Putamen (tissue), 1 donor: Measurements from ENCODE around the gene SPOCD1.

Experiments
- DNase-seq: peaks from one replicate; pipeline ENCODE4 v3.0.0-alpha.2; 2016; ENCODE audit warnings: low spot score

SPOCD1 gene

DNA sequence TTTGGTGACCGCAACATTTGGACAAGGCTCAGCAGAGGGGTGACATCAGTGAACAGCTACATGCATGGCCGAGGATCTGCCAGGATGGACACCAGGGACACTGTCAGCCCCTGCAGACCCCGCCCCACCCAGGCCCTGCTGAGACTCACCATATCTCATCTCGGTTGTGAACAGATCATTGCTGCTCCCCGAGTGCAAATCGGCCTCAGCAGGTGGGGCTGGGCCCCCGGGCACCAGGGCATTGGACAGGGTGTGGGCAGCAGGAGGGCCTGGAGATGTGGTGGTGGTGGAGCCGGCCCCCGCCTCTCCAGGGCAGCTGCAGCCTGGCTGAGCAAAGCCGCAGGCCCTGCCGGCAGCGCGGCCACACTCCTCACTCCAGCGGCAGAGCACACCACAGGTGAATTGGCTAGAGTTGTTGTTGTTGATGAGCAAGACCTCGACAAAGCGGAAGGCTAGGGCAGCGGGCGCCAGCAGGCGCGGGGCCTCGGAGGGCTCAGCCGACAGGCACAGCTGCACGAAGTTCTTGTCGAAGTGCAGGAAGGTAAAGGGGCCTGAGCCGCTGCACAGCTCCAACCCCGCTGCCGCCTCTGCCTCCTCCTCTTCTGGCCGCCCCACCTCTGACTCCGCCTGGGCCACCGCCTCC lies 59.9 kb downstream of the SPOCD1 start:
- no peak for DNase-seq

- no peak for DNase-seq
These were observed 60.6 kb downstream of the SPOCD1 start for GRCh38 chr1:31755197-31755611.

DNA sequence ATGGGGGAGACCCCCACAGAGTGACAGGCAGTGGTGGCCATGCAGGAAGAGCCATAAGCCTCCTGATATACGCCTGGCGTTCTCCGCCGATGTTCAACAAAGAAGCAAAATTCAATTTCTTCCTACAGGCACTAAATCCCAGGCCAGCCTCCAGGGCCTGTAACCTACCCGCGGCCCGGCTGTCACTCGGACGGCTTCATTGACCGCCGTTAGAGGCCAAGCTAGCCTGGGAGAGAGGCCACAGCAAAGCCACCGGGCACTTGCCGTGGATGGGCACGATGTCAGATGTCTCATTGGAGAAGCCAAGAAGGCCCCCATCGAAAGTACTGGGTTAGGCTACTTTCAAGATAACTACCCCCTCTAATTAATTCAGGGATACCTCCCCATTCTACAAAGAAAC lies 61.4 kb downstream of the SPOCD1 start:
- DNase-seq, result no peak

DNA sequence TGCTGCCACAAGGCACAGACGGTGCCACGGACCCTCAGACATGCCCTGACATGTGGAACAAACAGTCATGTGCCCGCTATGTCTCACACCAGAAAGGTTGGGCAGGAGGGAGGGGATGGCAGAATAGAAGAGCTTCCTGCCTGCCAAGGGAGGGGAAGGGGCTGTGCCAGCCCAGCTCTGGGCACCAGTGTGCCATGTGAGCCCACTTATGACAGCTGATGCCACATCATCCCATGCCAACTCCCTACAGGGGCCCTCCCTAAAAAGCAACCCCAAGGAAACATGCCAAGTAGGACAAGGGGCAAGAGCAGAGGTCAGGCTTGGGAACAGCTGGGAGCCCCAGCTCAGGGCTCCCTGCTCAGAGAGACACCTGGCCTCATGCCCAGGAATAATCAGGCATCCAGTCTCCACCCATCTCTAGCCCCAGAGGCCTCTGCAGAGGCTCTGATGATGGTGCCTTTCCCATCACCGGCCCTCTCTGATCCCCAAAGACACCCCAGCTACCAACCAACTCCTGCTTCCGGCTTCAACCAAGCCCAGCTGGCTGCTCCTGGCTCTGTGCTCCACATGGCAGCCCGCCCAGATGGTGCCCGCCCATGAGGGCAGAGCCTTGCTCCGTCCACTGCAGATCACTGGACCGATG lies 62.0 kb downstream of the SPOCD1 start:
- peak; percentile 90 for DNase-seq

DNA sequence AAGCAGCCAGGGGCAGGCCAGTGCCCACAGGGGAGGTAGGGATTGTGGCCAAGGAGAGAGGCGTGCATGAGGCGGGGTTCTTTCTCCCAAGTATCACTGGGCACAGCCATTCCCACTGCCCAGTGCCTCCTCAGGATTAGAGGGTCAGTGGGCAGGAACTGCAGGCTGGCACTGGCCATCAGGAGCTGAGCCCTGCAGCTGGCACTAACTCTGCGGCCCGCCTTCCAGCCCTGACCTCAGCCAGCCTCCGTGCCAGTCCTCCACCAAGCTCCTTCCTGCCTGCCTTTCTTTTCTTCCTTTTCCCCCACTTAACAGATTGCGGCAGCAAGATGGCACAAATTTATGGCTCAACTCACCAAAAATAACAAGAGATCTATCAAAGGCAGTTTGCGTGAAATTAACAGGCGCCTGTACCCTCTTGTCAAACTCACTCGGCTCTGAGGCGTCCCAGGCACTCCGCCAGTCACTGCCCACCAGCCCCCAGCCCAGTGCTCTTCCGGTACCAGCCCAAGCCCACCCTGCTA lies 62.8 kb downstream of the SPOCD1 start:
- DNase-seq, result peak; percentile 70

- no peak for DNase-seq
These were observed 63.6 kb downstream of the SPOCD1 start for GRCh38 chr1:31752258-31752657.

DNA sequence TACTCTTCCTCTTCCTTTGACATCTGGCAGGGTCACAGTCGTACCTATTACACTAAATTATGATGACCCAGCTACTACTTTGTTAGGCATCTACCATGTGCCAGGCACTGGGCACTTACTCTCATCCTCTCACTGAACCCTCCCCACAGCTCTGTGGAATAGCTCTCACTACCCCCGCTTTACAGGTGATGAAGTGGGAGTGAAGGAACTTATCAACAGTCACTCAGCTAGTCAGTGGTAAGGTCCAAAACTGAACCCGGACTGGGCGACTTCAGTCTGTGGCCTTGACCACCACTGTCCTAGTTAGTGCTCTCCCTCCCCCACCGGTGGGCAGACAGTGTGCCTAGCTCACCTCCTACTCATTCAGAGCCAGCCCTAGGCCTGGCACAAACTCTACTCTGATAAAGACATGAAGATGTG lies 64.0 kb downstream of the SPOCD1 start:
- no peak for DNase-seq

GRCh38 chr1:31750858-31751510 lies 64.8 kb downstream of the SPOCD1 start:
- no peak for DNase-seq

- no peak for DNase-seq
These were observed 65.8 kb downstream of the SPOCD1 start for GRCh38 chr1:31749785-31750735.

- DNase-seq, result no peak
These were observed 67.5 kb downstream of the SPOCD1 start for GRCh38 chr1:31748365-31748764.

GRCh38 chr1:31747304-31747703 lies 68.5 kb downstream of the SPOCD1 start:
- DNase-seq, result no peak

GRCh38 chr1:31746687-31747086 lies 69.1 kb downstream of the SPOCD1 start:
- no peak for DNase-seq

GRCh38 chr1:31745946-31746670 lies 69.7 kb downstream of the SPOCD1 start:
- DNase-seq, result no peak

DNA sequence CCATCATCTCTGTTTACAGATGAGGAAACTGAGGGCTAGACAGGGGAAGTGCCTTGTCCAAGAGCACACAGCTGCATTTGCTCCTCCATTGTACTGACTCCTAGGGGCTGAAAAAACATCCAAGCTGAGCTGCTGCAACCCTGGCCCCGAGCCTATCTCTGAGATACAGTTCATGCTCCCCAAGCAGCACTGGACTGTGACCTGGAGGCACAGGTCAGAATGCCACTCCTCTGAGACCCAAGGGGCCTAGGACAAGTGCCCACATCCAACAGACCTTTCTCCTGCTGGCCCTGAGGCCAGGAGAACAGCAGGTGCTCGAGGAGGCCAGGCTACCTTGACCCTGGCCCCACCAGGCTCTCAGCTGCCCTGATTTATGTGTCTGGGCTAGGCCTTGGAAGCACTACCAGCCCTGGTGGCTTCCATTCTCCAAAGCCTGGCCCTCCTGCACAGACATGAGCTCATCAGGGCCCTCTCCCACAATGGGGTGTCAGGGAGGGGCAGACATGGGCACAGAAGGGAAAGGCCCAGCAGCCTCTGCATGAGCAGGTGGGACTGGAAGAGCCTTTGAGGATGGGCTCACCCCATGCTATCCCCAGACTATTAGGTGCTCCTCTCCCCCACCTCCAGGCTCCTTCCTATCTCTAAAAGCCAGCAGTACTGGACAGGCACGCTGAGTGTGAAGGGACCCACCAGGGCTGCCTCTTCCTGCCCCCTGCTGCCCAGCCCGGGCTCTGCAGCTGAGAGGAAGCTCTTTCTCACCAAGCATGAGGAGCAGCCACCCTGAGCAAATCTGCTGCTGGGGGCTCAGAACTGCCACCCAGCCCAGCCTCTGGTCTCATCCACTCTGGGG lies 70.5 kb downstream of the SPOCD1 start:
- no peak for DNase-seq

DNA sequence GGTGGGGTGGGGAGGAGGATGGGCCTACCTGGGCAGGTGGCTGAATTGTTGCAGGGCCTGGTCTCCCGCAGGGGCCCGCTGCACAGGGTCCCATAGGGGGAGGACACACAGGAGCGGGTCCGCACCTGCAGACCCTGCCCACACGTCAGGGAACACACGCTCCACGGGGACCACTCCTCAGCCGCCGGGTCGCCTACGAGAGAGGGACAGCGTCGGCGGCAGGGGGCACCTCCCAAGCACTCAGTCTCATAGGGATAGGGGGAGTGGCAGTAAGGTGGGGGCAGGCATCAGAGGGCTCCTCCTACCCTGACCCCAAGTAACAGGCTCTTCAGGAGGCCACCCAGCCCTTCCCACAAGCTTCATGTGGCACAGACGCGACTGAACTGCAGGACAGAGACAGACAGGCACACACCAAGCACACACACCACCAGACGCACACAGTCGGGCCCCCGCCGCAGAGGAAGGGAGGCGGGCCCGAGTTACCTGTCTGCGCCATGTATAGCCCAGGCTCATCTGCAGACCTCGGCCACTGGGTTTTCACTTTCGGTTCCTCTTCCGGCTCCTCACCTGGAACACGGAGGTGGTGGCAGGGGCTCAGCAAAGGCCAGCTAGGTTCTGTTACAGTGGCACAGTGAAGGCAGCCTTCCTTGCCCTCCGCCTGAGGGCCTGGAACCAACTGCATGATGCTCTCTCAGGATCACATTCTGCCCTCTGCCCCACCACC lies 71.5 kb downstream of the SPOCD1 start:
- no peak for DNase-seq

DNA sequence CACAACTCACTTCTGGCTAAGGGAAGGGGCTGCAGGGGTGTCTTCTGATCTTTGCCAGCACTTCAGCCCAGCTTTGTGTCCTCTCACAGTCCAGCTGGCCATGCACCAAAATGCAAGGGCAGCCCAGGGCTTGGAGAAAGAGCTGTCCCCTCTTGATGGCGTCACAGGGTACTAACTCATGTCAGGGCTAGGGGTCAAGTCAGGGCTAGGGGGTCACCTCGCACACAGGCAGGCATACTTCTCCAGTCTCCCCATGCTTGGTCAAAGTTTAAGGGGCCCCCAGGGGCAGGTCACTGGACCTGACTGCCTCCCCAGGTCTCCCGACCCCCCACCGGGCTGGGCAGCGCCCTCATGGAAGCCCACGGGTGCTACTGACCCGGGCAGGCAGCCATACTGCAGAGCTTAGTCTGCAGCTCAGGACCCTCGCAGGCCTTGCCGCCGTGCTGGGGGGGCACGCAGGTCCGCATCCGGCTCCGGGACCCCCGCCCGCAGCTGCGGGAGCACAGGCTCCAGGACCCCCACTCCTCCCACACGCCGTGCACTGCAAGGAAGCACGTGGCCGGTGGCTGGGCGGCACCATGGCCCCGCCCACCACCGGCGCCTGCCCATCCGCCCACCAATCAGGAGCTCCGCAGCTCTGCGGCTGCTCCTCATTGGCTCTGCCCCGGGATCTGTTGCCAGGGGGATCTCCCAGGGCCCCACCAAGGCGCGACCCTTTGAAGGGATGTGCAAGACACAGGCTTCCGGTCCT lies 73.2 kb downstream of the SPOCD1 start:
- no peak for DNase-seq
